ENCODE data around the gene MCRIP1. TPM values are rescaled to one million over a fixed set of nuclear protein-coding genes. Genes with fewer than 3 reads are reported as not detected.

The MCRIP1 gene
- total RNA-seq, 1 experiment from 2014 or later: 126 TPM

DNA sequence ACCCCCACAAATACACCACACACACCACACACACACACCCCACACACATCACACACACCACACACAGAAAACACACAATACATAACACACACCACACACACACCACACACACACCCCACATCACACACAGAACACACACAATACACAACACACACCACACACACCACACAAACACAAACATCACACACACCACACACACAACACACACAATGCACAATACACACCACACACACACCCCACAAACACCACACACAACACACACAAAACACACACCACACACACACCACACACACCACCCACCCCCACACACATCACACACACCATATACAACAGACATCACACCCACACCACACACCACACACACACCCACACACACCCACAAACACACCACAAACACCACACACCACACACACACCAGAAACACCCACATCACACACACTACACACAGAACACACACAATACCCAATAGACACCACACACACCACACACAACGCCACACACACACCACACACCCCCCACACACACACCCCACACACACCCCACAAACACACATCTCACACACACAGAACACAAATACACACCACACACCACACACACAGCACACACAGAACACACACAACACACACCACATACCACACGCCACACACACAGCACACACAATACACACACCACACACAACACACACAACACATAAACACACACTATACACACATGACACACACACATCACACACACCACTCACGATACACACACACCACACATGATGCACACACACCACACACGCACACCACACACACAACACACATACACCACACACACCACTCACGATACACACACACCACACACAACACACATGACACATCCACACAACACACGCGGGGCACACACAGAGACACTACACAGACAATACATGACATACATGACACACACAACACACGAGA is 40.1 kb downstream of the MCRIP1 start (continued):
- TF ChIP-seq ZNF416 (CRISPR knock-in tag; IDR thresholded peaks at IDR 0.05): no peak
- TF ChIP-seq, protein P1, sequence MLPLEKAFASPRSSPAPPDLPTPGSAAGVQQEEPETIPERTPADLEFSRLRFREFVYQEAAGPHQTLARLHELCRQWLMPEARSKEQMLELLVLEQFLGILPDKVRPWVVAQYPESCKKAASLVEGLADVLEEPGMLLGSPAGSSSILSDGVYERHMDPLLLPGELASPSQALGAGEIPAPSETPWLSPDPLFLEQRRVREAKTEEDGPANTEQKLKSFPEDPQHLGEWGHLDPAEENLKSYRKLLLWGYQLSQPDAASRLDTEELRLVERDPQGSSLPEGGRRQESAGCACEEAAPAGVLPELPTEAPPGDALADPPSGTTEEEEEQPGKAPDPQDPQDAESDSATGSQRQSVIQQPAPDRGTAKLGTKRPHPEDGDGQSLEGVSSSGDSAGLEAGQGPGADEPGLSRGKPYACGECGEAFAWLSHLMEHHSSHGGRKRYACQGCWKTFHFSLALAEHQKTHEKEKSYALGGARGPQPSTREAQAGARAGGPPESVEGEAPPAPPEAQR (CRISPR knock-in tag; IDR thresholded peaks at IDR 0.05): no peak
- TF ChIP-seq CBFB (CRISPR knock-in tag; IDR thresholded peaks at IDR 0.05; ENCODE audit: low read depth): no peak
- no peak for TF ChIP-seq CREM (CRISPR knock-in tag; IDR thresholded peaks at IDR 0.05)
- no peak for TF ChIP-seq RELA (CRISPR knock-in tag; IDR thresholded peaks at IDR 0.05; ENCODE audit: borderline replicate concordance)
- no peak for TF ChIP-seq ATF1 (CRISPR knock-in tag; IDR thresholded peaks at IDR 0.05)
- no peak for TF ChIP-seq IRF1 (CRISPR knock-in tag; IDR thresholded peaks at IDR 0.05)
- TF ChIP-seq NFE2L1 (CRISPR knock-in tag; IDR thresholded peaks at IDR 0.05): no peak

Other genes starting within 250 kb of the MCRIP1 start
- gene NPLOC4, start 196.2 kb downstream of the MCRIP1 start, total RNA-seq (2021): 80.3 to 89.2 TPM (median 83.5 TPM) in 3 replicates
- 1.5 to 3.0 TPM (median 2.4 TPM) in 3 replicates for gene TSPAN10, start 196.1 kb downstream of the MCRIP1 start, total RNA-seq (2021)
- gene PDE6G, start 176.7 kb downstream of the MCRIP1 start, total RNA-seq (2021): 4.4 to 6.9 TPM (median 6.3 TPM) in 3 replicates
- gene OXLD1, start 166.7 kb downstream of the MCRIP1 start, total RNA-seq (2021): 47.0 to 49.6 TPM (median 48.1 TPM) in 3 replicates
- gene CCDC137, start 166.6 kb downstream of the MCRIP1 start, total RNA-seq (2021): 34.3 to 36.8 TPM (median 35.2 TPM) in 3 replicates
- gene ARL16, start 149.5 kb downstream of the MCRIP1 start, total RNA-seq (2021): 44.7 to 46.7 TPM (median 45.4 TPM) in 3 replicates
- 83.7 to 113 TPM (median 90.8 TPM) in 3 replicates for gene HGS, start 149.3 kb downstream of the MCRIP1 start, total RNA-seq (2021)
- gene MRPL12, start 129.9 kb downstream of the MCRIP1 start, total RNA-seq (2021): 134 to 139 TPM (median 136 TPM) in 3 replicates
- 34.0 to 38.7 TPM (median 37.9 TPM) in 3 replicates for gene SLC25A10, start 121.0 kb downstream of the MCRIP1 start, total RNA-seq (2021)
- 0.85 to 1.4 TPM (median 1.4 TPM) in 3 replicates for gene GCGR, start 29.1 kb downstream of the MCRIP1 start, total RNA-seq (2021)
- gene PPP1R27, start 1.8 kb upstream of the MCRIP1 start, total RNA-seq (2021): not detected in 3 replicates
- gene P4HB, start 27.2 kb upstream of the MCRIP1 start, total RNA-seq (2021): 343 to 380 TPM (median 360 TPM) in 3 replicates
- gene ARHGDIA, start 38.0 kb upstream of the MCRIP1 start, total RNA-seq (2021): 200 to 247 TPM (median 203 TPM) in 3 replicates
- gene ALYREF, start 58.3 kb upstream of the MCRIP1 start, total RNA-seq (2021): 172 to 212 TPM (median 174 TPM) in 3 replicates
- gene ANAPC11, start 58.4 kb upstream of the MCRIP1 start, total RNA-seq (2021): 217 to 249 TPM (median 245 TPM) in 3 replicates
- 1.9 to 2.1 TPM (median 1.9 TPM) in 3 replicates for gene NPB, start 68.9 kb upstream of the MCRIP1 start, total RNA-seq (2021)
- gene PCYT2, start 78.1 kb upstream of the MCRIP1 start, total RNA-seq (2021): 24.7 to 31.4 TPM (median 26.3 TPM) in 3 replicates
- gene SIRT7, start 84.9 kb upstream of the MCRIP1 start, total RNA-seq (2021): 19.5 to 24.2 TPM (median 20.9 TPM) in 3 replicates
- gene MAFG, start 94.4 kb upstream of the MCRIP1 start, total RNA-seq (2021): 24.2 to 29.8 TPM (median 24.3 TPM) in 3 replicates
- 144 to 188 TPM (median 164 TPM) in 3 replicates for gene PYCR1, start 104.0 kb upstream of the MCRIP1 start, total RNA-seq (2021)
- gene MYADML2, start 113.9 kb upstream of the MCRIP1 start, total RNA-seq (2021): 0.44 to 0.62 TPM (median 0.46 TPM) in 3 replicates
- gene NOTUM, start 127.9 kb upstream of the MCRIP1 start, total RNA-seq (2021): 1.2 to 1.9 TPM (median 1.7 TPM) in 3 replicates
- gene ASPSCR1, start 144.3 kb upstream of the MCRIP1 start, total RNA-seq (2021): 60.4 to 71.9 TPM (median 67.8 TPM) in 3 replicates
- gene CENPX, start 189.6 kb upstream of the MCRIP1 start, total RNA-seq (2021): 107 to 121 TPM (median 110 TPM) in 3 replicates
- 30.5 to 38.1 TPM (median 32.5 TPM) in 3 replicates for gene LRRC45, start 190.0 kb upstream of the MCRIP1 start, total RNA-seq (2021)
- gene RAC3, start 198.4 kb upstream of the MCRIP1 start, total RNA-seq (2021): 135 to 163 TPM (median 138 TPM) in 3 replicates
- 114 to 130 TPM (median 120 TPM) in 3 replicates for gene DCXR, start 204.4 kb upstream of the MCRIP1 start, total RNA-seq (2021)
- 40.9 to 42.3 TPM (median 41.6 TPM) in 3 replicates for gene RFNG, start 218.5 kb upstream of the MCRIP1 start, total RNA-seq (2021)
- gene GPS1, start 218.6 kb upstream of the MCRIP1 start, total RNA-seq (2021): 166 to 181 TPM (median 167 TPM) in 3 replicates
- 99.6 to 120 TPM (median 106 TPM) in 3 replicates for gene DUS1L, start 232.5 kb upstream of the MCRIP1 start, total RNA-seq (2021)